Measurements from ENCODE around the gene ALDH1B1. TPM values are rescaled to one million over a fixed set of nuclear protein-coding genes. Genes with fewer than 3 reads are reported as not detected.

Gene ALDH1B1
- total RNA-seq, 1 donor from 2014 or later, result 9.0 TPM

DNA sequence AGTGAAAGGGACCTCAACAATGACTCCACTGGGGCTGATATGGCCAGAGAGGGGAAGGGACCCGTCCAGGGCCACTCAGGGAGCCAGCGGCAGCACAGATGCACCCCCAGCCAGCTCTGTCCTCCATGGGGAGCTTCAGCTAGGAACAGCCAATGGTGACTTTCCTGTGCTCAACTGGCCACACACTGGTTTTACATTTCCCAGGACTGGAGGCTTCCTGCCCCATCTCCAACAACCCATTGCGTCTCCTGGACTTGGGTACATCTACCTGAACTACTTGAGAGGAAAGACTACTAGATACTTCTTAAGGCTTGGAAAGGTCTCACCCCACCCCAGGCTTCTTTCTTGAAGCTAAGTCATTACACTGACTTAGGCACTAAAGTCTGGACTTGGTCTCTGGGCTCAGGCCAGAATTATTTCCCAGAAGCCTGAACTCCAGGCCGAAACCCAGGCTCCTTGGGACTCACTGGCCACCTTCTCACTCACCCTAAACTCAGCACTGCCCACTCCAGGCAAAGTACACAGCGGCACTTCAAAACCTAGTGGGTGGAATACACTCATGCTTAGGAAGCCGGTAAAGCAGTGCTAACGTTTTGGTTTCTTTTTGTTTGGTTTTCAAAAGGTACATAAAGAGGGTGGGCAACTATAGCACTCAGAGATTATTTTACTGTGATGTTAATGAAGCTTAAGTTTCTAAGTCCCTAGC lies 30.2 kb downstream of the ALDH1B1 start:
- peaks cover 6% of the 10 kb centered on the region for H3K4me1 Mint-ChIP-seq
- H3K27me3 Mint-ChIP-seq, result peaks cover 43% of the 10 kb centered on the region
- no peaks in the 10 kb centered on the region for H3K36me3 Mint-ChIP-seq (ENCODE audit: low read depth)
- H3K4me3 Mint-ChIP-seq, result no peak overlapping the region
- no peak for DNase-seq
- H3K27ac Mint-ChIP-seq, result no peak overlapping the region
- intact Hi-C loops (cut with micrococcal nuclease), result no loop called here
- ChIA-PET CTCF (no interaction called here), POLR2A (no interaction called here)
- ATAC-seq (ENCODE audit: low read depth), result no peak
- no peak for TF ChIP-seq CTCF (IDR thresholded peaks at IDR 0.05)
- H3K9me3 Mint-ChIP-seq, result no peaks in the 10 kb centered on the region

- no peaks in the 10 kb centered on the region for H3K36me3 Mint-ChIP-seq (ENCODE audit: low read depth)
- no peak overlapping the region for H3K27ac Mint-ChIP-seq
- no peak overlapping the region for H3K4me3 Mint-ChIP-seq
- H3K27me3 Mint-ChIP-seq, result peaks cover 50% of the 10 kb centered on the region
- ChIA-PET CTCF (no interaction called here), POLR2A (no interaction called here)
- intact Hi-C loops (cut with micrococcal nuclease), result no loop called here
- peaks cover 6% of the 10 kb centered on the region for H3K4me1 Mint-ChIP-seq
- TF ChIP-seq CTCF (IDR thresholded peaks at IDR 0.05), result no peak
- DNase-seq (no peak), ATAC-seq (ENCODE audit: low read depth) (no peak)
- no peaks in the 10 kb centered on the region for H3K9me3 Mint-ChIP-seq
These were observed 30.9 kb downstream of the ALDH1B1 start for GRCh38 chr9:38423273-38423972.

DNA sequence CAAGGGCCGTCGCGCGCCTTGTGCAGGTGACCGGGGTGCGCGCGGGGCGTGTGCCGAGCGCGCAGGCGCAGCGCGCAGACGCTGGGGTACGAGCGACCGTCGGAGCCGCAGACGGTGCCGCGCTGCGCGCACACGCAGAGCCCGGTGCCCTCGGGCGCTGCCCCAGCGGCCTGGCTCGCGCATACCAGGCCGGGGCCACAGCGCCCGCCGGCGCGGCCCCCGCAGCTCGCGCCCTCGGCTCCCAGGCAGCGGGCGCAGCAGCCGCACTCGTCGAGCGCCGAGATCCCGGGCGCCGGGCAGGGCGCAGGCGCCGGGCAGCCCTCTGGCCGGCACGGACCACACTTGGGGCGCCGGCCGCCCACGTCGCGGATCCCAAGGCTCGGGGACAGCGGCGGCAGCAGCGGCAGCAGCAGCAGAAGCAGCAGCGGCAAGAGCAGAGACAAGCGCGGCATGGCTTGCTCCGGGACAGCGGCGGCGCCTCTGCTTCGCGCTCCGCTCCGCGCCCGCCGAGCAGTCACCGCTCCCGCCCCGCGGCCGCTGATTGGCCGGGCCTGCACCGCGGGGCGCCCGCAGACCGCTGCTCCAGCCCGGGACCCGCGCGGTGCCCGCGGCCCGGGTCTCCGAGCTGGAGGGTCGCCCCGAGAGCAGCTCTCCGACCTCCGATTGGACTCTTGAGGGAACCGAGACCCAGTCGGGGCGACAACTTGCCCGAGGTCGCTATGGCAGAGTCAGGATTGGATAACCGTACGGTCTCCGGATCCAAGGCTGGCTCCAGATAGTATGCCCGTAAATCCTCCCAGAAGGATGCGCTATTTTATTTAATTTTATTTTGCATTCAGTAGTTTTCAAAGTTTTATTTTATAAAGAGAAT lies 31.7 kb downstream of the ALDH1B1 start, which contains the start of gene IGFBPL1:
TSS of gene IGFBPL1 (minus strand) at position 482 of the 871 bp plus-strand sequence. CDS start at position 452, 30 bp downstream.
- intact Hi-C loops (cut with micrococcal nuclease), result no loop called here
- Mint-ChIP-seq H3K36me3 (ENCODE audit: low read depth) (no peaks in the 10 kb centered on the region), H3K27ac (no peak within 1 kb of the TSS), H3K4me1 (peaks cover 6% of the 10 kb centered on the region), H3K4me3 (no peak within 1 kb of the TSS), H3K27me3 (peaks cover 49% of the 10 kb centered on the region), H3K9me3 (no peaks in the 10 kb centered on the region)
- DNase-seq (no peak), ATAC-seq (ENCODE audit: low read depth) (no peak)
- POLR2A ChIA-PET, result no interaction called here
- no peak for TF ChIP-seq CTCF (IDR thresholded peaks at IDR 0.05)
- CTCF ChIA-PET, result no interaction called here

- Mint-ChIP-seq H3K9me3 (no peaks in the 10 kb centered on the region), H3K27ac (no peak overlapping the region), H3K4me3 (no peak overlapping the region), H3K4me1 (peaks cover 6% of the 10 kb centered on the region), H3K36me3 (ENCODE audit: low read depth) (no peaks in the 10 kb centered on the region), H3K27me3 (peaks cover 45% of the 10 kb centered on the region)
- intact Hi-C loops (cut with micrococcal nuclease), result no loop called here
- POLR2A ChIA-PET, result no interaction called here
- DNase-seq (no peak), ATAC-seq (ENCODE audit: low read depth) (no peak)
- CTCF ChIA-PET, result no interaction called here
- TF ChIP-seq CTCF (IDR thresholded peaks at IDR 0.05), result no peak
These were observed 32.4 kb downstream of the ALDH1B1 start for GRCh38 chr9:38424918-38425317.

DNA sequence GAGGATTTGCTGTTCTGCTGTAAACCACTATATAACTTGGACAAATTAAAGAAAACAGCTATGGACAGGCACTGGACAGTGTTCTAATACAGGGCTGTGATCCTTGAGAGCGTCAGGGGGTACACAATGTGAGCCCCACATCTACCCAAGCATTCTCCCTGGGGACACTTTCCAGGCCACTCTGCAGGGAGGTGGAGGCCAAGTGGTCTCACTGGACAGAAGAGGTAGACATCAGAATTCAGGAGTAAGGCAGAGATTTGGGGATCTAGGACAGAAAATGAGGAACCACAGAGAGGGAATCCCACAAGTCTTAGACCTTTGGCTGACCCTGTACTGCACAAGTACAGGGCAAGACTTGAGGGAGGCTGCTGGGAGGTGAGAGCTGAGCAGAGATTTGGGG lies 35.6 kb downstream of the ALDH1B1 start:
- Mint-ChIP-seq H3K27me3 (peaks cover 35% of the 10 kb centered on the region), H3K36me3 (ENCODE audit: low read depth) (no peaks in the 10 kb centered on the region), H3K4me1 (peaks cover 6% of the 10 kb centered on the region), H3K9me3 (no peaks in the 10 kb centered on the region), H3K27ac (no peak overlapping the region), H3K4me3 (no peak overlapping the region)
- ChIA-PET POLR2A (interaction anchor here (0.7 kb wide), 1 partner anchor 35 kb away, joined by 3 read pairs; no protein-coding TSS in a partner anchor), CTCF (interaction anchor here (1.1 kb wide), 1 partner anchor 11 kb away, joined by 3 read pairs; no protein-coding TSS in a partner anchor)
- no peak for ATAC-seq (ENCODE audit: low read depth)
- intact Hi-C loops (cut with micrococcal nuclease), result no loop called here
- no peak for TF ChIP-seq CTCF (IDR thresholded peaks at IDR 0.05)
- DNase-seq, result no peak
